GM18505 (cell line): ENCODE results near the gene GNAI1.

ENCODE experiments used
- ATAC-seq: cut with Tn5 transposase; IDR thresholded peaks from one replicate; pipeline ENCODE4 v1.9.1; 2021; ENCODE audit not compliant: unreplicated experiment
- POLR2A ChIP-seq: IDR thresholded peaks from 4 replicates; pipeline ENCODE4 v1.6.1; 2011; ENCODE audit warnings: borderline replicate concordance; ENCODE audit not compliant: insufficient read depth, insufficient read length; ENCODE audit errors: extremely low read depth

The GNAI1 gene

GRCh38 chr7:80159802-80160201, 25.2 kb downstream of the GNAI1 start:
- no peak for ATAC-seq
- no peak for TF ChIP-seq POLR2A

GRCh38 chr7:80161466-80161865, 26.8 kb downstream of the GNAI1 start:
- ATAC-seq, result no peak
- no peak for TF ChIP-seq POLR2A

GRCh38 chr7:80165177-80165576, 30.5 kb downstream of the GNAI1 start:
- no peak for TF ChIP-seq POLR2A
- ATAC-seq, result no peak

GRCh38 chr7:80170445-80170844, 35.8 kb downstream of the GNAI1 start:
- ATAC-seq, result no peak
- TF ChIP-seq POLR2A, result no peak

- no peak for TF ChIP-seq POLR2A
- ATAC-seq, result no peak
Measured at GRCh38 chr7:80172387-80172786, 37.8 kb downstream of the GNAI1 start.

GRCh38 chr7:80175744-80176143, 41.1 kb downstream of the GNAI1 start:
- ATAC-seq, result peak; percentile 64
- TF ChIP-seq POLR2A, result no peak

GRCh38 chr7:80181411-80181810, 46.8 kb downstream of the GNAI1 start:
- TF ChIP-seq POLR2A, result no peak
- ATAC-seq, result no peak

GRCh38 chr7:80182630-80183276, 48.1 kb downstream of the GNAI1 start:
- TF ChIP-seq POLR2A, result no peak
- no peak for ATAC-seq

GRCh38 chr7:80183351-80183750, 48.7 kb downstream of the GNAI1 start:
- TF ChIP-seq POLR2A, result no peak
- no peak for ATAC-seq

- no peak for ATAC-seq
- no peak for TF ChIP-seq POLR2A
Measured at GRCh38 chr7:80183900-80184685, 49.5 kb downstream of the GNAI1 start.

- TF ChIP-seq POLR2A, result no peak
- ATAC-seq, result no peak
Measured at GRCh38 chr7:80184693-80185092, 50.1 kb downstream of the GNAI1 start.

GRCh38 chr7:80185571-80185970, 50.9 kb downstream of the GNAI1 start:
- TF ChIP-seq POLR2A, result no peak
- ATAC-seq, result no peak

GRCh38 chr7:80186721-80187120, 52.1 kb downstream of the GNAI1 start:
- TF ChIP-seq POLR2A, result no peak
- no peak for ATAC-seq

GRCh38 chr7:80187279-80187678, 52.6 kb downstream of the GNAI1 start:
- TF ChIP-seq POLR2A, result no peak
- ATAC-seq, result no peak
